Body of pancreas (tissue), 4 donors: Measurements from ENCODE around the gene ERC2.

Experiments
- POLR2A ChIP-seq, 3 donors: fragments of 450-650 bp; IDR thresholded peaks; one replicate each; pipeline ENCODE4 v1.6.1; 2016; ENCODE audit warnings: antibody characterized with exemption in 3 of 3, mild to moderate bottlenecking in 2 of 3
- TF ChIP-seq, protein P1 (sequence below), 7 experiments: fragments of 450-650 bp in 4 of 7; fragments of 200-600 bp in 3 of 7; sonication (generic) in 3 of 7; IDR thresholded peaks; one replicate each; pipeline ENCODE4 v1.5.1; 2016 to 2019; ENCODE audit warnings: antibody characterized with exemption in 7 of 7

DNA sequence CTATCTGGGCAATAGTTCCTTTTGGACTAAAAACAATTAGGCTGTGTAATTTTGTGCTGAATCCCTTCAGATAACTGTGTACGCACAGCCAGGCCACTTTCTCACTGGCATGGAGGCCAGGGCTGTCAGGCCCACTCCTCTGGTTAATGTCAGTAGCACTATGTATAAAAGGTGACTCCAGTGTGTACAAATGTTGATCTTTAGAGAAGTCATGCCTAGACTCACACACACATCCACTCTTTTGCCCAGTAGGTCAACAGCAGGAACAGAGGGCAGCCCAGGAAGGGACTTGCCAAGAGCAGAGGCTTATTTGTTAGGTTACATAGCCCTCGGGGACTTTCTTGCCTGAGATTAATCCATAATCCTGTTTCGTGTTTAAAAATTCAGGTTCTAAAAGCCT, 564.6 kb downstream of the ERC2 start:
- TF ChIP-seq, protein P1, sequence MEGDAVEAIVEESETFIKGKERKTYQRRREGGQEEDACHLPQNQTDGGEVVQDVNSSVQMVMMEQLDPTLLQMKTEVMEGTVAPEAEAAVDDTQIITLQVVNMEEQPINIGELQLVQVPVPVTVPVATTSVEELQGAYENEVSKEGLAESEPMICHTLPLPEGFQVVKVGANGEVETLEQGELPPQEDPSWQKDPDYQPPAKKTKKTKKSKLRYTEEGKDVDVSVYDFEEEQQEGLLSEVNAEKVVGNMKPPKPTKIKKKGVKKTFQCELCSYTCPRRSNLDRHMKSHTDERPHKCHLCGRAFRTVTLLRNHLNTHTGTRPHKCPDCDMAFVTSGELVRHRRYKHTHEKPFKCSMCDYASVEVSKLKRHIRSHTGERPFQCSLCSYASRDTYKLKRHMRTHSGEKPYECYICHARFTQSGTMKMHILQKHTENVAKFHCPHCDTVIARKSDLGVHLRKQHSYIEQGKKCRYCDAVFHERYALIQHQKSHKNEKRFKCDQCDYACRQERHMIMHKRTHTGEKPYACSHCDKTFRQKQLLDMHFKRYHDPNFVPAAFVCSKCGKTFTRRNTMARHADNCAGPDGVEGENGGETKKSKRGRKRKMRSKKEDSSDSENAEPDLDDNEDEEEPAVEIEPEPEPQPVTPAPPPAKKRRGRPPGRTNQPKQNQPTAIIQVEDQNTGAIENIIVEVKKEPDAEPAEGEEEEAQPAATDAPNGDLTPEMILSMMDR (IDR thresholded peaks at IDR 0.05), result no peak
- no peak for TF ChIP-seq POLR2A (IDR thresholded peaks at IDR 0.05)
